Dermis blood vessel endothelial cell (primary cell): Measurements from ENCODE around the gene DCD. TPM values are rescaled to one million over a fixed set of nuclear protein-coding genes. Genes with fewer than 3 reads are reported as not detected.

ENCODE experiments used
- DNase-seq: peaks from one replicate; pipeline ENCODE4 v3.0.0; 2010
- total RNA-seq: library from RNA; depleted of rRNA; stranded (reverse); fragments of >200 nt; gene quantifications from 2 replicates; pipeline ENCODE4 v1.2.3, GENCODE V29; 2014

Gene DCD
- total RNA-seq, 1 donor from 2014 or later, result not detected

DNA sequence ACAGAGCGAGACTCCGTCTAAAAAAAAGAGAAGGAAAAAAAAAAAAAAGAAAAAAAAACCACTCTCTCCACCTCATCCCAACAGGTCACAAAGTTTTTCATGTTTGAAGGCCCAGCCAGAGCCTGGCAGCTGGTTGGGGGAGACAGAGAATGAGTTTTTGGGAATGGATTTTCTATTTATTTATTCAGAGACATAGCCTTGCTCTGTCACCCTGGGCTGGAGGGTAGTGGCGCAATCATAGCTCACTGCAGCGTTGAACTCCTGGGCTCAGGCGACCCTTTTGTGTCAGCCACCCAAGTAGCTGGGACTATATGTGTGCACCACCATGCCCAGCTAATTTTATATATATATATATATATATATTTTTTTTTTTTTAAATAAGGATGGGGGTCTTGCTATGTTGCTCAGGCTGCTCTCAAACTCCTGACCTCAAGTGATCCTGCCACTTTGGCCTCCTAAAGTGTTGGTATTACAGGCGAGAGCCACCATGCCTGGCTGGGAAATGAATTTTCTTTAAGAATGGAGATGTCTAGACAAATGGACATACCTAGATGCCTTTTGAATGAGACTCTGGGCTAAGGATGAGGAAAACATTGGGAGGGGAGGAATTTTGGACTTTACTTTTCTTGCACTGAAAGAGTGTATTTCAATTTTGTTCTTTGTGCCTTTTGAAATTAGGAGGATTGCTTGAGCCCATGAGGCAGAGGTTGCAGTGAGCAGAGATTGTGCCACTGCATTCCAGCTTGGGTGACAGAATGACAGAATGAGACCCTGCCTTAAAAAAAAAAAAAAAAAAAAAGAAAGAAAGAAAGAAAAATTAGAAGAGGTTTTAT, 42.8 kb downstream of the DCD start:
- DNase-seq, result no peak

DNA sequence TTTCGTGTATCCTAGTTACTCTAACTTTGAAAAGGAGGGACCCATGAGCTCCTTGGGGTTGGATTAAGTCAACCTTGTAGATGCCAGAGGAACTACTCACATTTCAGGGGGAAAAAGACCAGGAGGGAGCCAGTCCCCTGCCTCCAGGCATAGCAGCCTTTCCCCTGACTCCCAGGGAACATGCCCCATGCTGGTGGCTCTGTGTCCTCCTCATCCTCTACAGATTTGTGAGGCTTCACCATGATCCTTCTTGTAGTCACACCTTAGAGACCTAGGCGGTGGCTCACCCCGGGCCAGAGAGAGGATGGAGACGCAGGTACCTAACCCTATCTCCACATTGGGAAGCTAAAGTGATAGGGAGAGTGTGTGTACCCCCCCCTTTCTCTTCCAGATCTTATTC, 43.7 kb downstream of the DCD start:
- no peak for DNase-seq

DNA sequence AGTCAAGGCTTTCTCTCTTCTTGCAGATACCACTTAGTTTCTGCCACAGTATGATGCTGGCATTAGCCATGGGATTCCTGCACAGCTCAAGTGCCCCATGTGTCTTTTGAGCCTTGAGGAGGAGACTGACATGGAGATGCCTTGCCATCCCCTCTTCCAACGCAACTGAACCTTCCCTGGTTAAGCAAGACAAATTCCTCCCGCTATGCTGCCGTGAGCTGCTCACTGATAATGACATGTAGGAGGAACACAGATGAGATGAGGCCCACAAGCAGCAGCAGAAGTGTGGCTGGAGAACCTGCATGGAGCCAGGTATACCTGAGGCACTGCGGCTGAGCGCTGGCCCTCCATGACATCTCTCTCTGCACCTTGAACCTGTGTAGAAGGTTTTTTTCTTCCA, 44.3 kb downstream of the DCD start:
- DNase-seq, result no peak

DNA sequence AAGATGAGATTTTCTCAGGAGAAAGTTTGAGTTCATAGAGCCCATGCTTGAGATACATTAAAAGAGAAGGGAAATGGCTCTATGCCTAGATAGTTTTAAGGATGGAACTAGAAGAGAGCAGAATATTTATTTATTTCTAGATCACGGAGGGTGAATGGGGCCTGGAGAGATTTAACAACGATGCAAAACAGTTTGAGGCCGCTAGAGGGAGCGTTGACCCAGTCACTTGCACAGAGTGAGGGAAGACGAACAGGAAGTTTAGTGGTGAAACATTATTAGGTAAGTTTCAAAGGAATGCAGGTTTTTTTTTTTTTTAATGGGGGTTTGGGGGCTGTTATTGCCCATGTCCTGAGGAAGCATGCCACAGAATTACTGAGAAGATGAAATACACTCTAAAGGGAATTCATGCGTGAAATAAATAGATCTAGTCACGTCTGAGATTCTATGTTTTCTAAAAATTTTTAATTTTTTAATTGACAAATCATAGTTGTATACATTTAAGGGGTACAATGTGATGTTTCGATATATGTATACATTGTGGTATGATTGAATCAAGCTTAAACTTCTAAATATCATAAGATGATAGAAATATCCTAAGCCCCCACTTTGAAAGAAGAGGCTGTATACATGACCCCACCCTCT, 44.9 kb downstream of the DCD start:
- DNase-seq, result peak; percentile 69

DNA sequence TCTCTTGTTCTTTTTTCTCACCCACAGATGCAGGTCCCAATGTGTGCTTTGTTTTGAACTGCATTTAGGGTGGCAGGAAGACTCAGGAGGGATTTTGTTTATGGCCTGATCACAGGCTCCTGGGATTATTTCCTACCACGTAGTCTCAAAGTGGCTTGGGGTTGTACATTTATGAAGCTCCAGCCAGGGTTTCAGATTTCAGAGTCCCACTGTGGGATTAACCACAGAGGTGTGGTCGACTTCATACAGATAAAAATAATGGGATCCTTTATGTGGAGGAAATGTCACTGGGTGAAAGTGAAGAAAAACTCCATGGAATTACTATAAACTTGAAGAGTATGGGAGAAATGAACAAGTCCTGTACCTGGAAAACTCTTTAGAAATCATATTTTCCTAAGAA, 45.5 kb downstream of the DCD start:
- no peak for DNase-seq

DNA sequence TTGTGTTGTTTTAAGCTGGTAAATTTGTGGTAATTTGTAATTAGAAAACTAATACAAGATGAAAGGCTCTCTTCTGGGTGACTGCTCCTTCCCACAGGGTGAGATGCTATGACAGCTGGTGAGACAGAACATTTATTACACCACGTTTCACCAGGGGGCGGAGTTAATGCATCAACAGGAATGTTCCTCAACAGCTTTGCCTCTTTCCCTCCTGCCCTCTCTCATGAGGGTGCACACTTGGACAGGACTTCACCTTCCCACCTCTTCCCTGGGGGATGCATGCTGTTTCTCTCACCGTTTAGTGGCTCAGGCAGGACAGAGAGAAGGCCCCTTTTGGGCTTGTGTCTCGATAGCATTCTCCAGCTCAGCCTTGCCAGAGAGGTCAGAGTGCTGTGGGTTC, 46.3 kb downstream of the DCD start:
- no peak for DNase-seq

DNA sequence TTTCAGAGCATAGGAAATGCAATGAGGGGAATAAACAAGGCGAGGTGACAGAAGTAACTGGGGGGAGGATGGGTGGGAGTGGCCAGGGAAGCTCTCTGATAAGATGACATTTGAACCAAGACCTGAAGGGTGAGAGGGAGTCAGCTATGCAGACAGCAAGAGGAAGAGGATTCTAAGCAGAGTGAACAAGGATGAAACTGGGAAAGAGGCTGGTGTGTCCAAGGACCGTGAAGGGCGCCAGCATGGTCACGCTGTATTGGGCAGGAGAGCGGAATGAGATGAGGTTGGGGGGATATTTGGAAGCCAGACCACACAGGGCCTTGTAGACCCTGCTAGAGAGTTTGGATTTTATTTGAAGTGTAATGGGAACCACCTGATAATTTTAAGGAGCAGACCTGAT, 49.2 kb downstream of the DCD start:
- no peak for DNase-seq

DNA sequence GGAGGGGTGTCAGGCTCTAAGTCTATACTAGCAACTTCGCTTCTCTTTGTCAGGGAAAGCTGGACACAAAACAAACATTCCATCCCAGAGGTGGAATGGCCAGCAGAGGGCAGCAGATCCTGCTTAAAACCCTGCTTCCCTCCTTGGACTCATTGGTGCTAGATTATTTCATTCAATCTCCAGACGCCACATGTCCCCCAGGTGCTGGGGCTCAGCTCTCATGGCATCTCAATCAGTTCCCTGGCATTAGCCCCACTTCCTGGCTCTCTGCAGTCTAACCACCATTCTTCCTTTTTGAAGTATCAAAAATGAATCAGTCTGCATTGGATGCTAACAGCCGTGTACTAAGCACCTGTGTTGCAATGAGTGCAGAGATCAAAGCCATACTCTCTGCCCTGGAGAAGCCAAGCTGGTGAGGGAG, 51.6 kb downstream of the DCD start:
- peak; percentile 80 for DNase-seq

DNA sequence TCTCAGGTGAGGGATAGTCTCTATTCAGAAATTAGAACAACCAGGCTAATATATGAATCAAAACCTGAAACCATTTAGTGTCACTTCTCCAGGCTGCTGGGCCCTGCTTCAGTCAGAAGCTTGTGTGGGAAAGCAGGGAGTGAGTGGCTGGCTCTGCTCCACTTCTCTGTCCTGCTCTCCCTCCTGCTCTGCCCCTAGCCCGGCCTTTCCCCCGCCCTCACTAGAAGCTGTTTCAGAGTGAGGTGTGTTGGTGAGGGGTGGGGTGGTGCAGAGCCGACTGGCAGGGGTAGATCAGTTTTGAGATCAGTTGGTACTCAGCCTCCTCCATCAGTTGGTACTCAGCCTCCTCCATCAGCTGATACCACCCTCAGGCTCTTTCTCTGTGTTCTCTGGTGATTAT, 52.7 kb downstream of the DCD start:
- DNase-seq, result no peak

Other genes with a start within 250 kb of the DCD start
- 567 and 846 TPM in 2 replicates for gene ITGA5, start 229.1 kb downstream of the DCD start, total RNA-seq
- 0.34 TPM in 1 of 2 replicates, not detected in the other for gene GTSF1, start 174.8 kb downstream of the DCD start, total RNA-seq
- under 0.01 TPM in 1 of 2 replicates, not detected in the other for gene NCKAP1L, start 150.6 kb downstream of the DCD start, total RNA-seq
- not detected in 2 replicates for gene PDE1B, start 98.8 kb downstream of the DCD start, total RNA-seq
- 0.17 TPM in 1 of 2 replicates, not detected in the other for gene PPP1R1A, start 59.7 kb downstream of the DCD start, total RNA-seq
- not detected in 2 replicates for gene LACRT, start 13.5 kb downstream of the DCD start, total RNA-seq
- gene MUCL1, start 206.2 kb upstream of the DCD start, total RNA-seq, result not detected in 2 replicates